Stimulated activated CD8-positive, alpha-beta memory T cell treated with anti-CD3 and anti-CD28 coated beads, Interleukin-12 subunit alpha, Interleukin-12 subunit beta, amount 100 ng/mL, for 24 hours (primary cell): ENCODE measurements around the gene CUBN.

Experiments used
- DNase-seq: peaks from one replicate; pipeline ENCODE4 v3.0.0-alpha.2; 2020; ENCODE audit errors: extremely low read depth

Gene CUBN

GRCh38 chr10:16952080-16952479 lies 177.5 kb downstream of the CUBN start:
- DNase-seq, result no peak

GRCh38 chr10:16950656-16951601 lies 178.7 kb downstream of the CUBN start:
- DNase-seq, result no peak

- DNase-seq, result no peak
Observed at GRCh38 chr10:16949816-16950215, 179.8 kb downstream of the CUBN start.

- DNase-seq, result no peak
Observed at GRCh38 chr10:16948361-16948760, 181.2 kb downstream of the CUBN start.

- no peak for DNase-seq
Observed at GRCh38 chr10:16947069-16947468, 182.5 kb downstream of the CUBN start.

- no peak for DNase-seq
Observed at GRCh38 chr10:16945593-16945992, 184.0 kb downstream of the CUBN start.

- DNase-seq, result no peak
Observed at GRCh38 chr10:16944986-16945385, 184.6 kb downstream of the CUBN start.

GRCh38 chr10:16944402-16944801 lies 185.2 kb downstream of the CUBN start:
- DNase-seq, result no peak

GRCh38 chr10:16943295-16944285 lies 186.0 kb downstream of the CUBN start:
- DNase-seq, result no peak

- DNase-seq, result no peak
Observed at GRCh38 chr10:16942381-16943078, 187.1 kb downstream of the CUBN start.

GRCh38 chr10:16941870-16942269 lies 187.7 kb downstream of the CUBN start:
- no peak for DNase-seq

GRCh38 chr10:16941067-16941466 lies 188.5 kb downstream of the CUBN start:
- no peak for DNase-seq

GRCh38 chr10:16938952-16939351 lies 190.7 kb downstream of the CUBN start:
- no peak for DNase-seq

GRCh38 chr10:16934461-16934860 lies 195.2 kb downstream of the CUBN start:
- DNase-seq, result no peak

GRCh38 chr10:16933783-16934182 lies 195.8 kb downstream of the CUBN start:
- no peak for DNase-seq

- DNase-seq, result no peak
Observed at GRCh38 chr10:16931930-16932329, 197.7 kb downstream of the CUBN start.

GRCh38 chr10:16930540-16930939 lies 199.1 kb downstream of the CUBN start:
- no peak for DNase-seq

GRCh38 chr10:16929069-16929468 lies 200.5 kb downstream of the CUBN start:
- no peak for DNase-seq

- DNase-seq, result no peak
Observed at GRCh38 chr10:16927546-16927945, 202.1 kb downstream of the CUBN start.

- DNase-seq, result no peak
Observed at GRCh38 chr10:16923726-16924125, 205.9 kb downstream of the CUBN start.

GRCh38 chr10:16923309-16923708 lies 206.3 kb downstream of the CUBN start:
- DNase-seq, result no peak
